Stimulated activated CD4-positive, alpha-beta T cell treated with anti-CD3 and anti-CD28 coated beads, Interleukin-2, amount 100 ng/mL, for 48 hours (primary cell): Measurements from ENCODE around the gene TCFL5.
A peak's percentile ranks its signal among the peaks of the same experiment; 100 is the strongest.

Source experiments
- DNase-seq, 2 donors: peaks; one replicate each; pipeline ENCODE4 v3.0.0-alpha.2; 2020

Gene TCFL5

GRCh38 chr20:62794007-62794724 is 67.5 kb downstream of the TCFL5 start:
- peak; percentile 94 to 97 for DNase-seq

- DNase-seq, result no peak
These were observed 67.9 kb downstream of the TCFL5 start for GRCh38 chr20:62793757-62794006.

DNA sequence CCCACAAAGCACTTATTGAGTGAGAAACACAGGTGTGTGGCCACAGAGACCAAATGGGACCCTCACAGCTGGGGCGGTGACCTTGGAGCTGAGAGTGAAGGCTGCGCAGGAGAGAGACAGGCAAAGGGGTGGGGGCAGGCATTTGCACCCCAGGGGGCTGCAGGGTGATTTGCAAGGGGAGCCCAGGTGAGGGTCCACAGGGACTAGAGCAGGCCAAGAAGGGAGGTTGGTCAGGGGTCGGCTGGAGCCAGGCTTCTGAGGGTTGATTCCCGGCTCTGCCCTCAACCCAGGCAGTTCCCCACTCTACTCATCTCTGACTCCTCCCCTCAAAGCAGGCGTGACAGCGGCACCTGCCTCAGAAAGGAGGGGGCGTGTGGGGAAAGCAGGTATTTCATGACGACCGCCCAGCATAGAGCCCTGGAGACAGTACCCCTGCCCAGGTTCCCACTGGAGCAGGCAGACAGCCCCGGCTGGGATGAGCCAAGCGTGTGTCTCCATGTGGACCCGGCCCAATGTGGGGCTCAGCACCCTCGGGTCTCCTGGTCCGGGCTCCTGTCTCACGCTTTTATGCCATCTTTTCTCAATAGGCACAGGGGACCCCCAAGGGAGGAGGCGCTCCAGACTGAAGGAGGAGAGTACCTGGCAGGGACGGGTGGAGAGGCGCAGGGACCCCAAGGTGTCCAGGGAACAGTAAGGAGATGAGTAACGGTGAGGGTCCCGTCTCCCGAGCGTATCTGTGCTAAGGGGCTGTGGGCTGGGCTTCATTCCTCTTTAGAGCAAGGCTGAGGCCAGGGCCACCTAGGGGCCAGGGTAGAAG is 68.5 kb downstream of the TCFL5 start:
- DNase-seq, result no peak

GRCh38 chr20:62792182-62792939 is 69.3 kb downstream of the TCFL5 start:
- no peak for DNase-seq

DNA sequence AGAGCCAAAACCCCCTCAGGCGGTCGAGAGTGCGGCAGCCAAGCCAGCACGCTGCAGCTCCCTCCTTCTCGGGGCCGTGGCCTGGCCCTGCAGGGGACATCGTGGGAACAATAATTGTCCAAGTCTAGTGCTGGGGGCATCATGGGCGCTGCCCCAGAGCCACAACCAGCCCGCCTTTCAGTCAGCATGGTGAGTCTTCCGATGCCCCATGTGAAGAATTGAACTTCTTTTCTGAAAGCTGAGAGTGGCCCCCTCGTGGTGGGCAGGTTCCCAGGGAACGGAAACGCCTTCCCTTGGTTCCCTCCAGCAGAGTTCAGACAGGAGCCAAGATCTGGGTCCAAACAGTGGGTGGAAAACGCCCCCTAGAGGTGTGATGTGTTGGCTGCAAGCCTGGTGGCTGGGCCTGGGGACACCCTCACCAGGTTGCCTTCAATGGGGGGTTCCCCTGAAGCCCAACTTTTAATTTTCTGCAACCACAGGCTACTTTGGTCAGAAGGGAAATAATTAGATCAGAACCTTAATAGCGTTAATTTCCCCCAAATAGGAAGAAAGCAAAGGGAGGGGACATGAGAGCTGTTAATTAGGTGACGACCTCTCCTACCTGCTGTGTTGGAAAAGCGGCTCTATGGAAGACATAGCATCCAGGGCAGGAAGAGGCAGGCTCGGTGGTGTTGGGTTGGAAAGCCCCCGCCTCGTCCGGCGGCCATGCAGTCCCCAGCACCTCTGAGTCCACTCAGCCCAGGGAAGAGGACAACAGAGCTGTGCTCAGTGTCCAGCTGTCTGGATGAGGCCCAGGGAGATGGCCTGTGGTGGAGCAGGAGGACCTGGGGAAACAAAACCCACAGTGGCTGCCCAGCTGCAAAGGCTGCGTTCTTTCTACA is 70.1 kb downstream of the TCFL5 start:
- peak; percentile 71 to 76 for DNase-seq
